Stimulated activated naive CD4-positive, alpha-beta T cell treated with Interleukin-2 at 50 U/mL for 16 hours (primary cell): ENCODE data around the gene DOHH.

ENCODE experiments used
- DNase-seq: peaks from one replicate; lab custom pipeline; 2025; lab: John Stamatoyannopoulos, UW

Gene DOHH

GRCh38 chr19:3478409-3479176 lies 21.9 kb downstream of the DOHH start:
- no peak for DNase-seq

GRCh38 chr19:3477951-3478350 lies 22.5 kb downstream of the DOHH start:
- DNase-seq = no peak

- DNase-seq = no peak
Measured at GRCh38 chr19:3477506-3477905, 23.0 kb downstream of the DOHH start.

- DNase-seq = no peak
Measured at GRCh38 chr19:3476830-3477229, 23.6 kb downstream of the DOHH start.

- no peak for DNase-seq
Measured at GRCh38 chr19:3475449-3475848, 25.0 kb downstream of the DOHH start.

- no peak for DNase-seq
Measured at GRCh38 chr19:3474614-3475013, 25.9 kb downstream of the DOHH start.

- no peak for DNase-seq
Measured at GRCh38 chr19:3474010-3474409, 26.5 kb downstream of the DOHH start.

- peak; percentile 10 for DNase-seq
Measured at GRCh38 chr19:3471954-3472655, 28.4 kb downstream of the DOHH start.

- DNase-seq = no peak
Measured at GRCh38 chr19:3470500-3471128, 29.9 kb downstream of the DOHH start.

GRCh38 chr19:3469638-3470499 lies 30.6 kb downstream of the DOHH start:
- no peak for DNase-seq

- no peak for DNase-seq
Measured at GRCh38 chr19:3468211-3468610, 32.3 kb downstream of the DOHH start.

GRCh38 chr19:3467437-3468198 lies 32.9 kb downstream of the DOHH start:
- DNase-seq = no peak

- no peak for DNase-seq
Measured at GRCh38 chr19:3466635-3467034, 33.8 kb downstream of the DOHH start.

GRCh38 chr19:3465552-3465951 lies 34.9 kb downstream of the DOHH start:
- DNase-seq = no peak

GRCh38 chr19:3464587-3465235 lies 35.8 kb downstream of the DOHH start:
- no peak for DNase-seq

GRCh38 chr19:3463714-3464586 lies 36.5 kb downstream of the DOHH start:
- no peak for DNase-seq

- DNase-seq = no peak
Measured at GRCh38 chr19:3462991-3463713, 37.3 kb downstream of the DOHH start.

- no peak for DNase-seq
Measured at GRCh38 chr19:3459965-3460582, 40.4 kb downstream of the DOHH start.
